ENCODE data around the gene PPP2R3B.

- TF ChIP-seq CTCF (IDR thresholded peaks at IDR 0.05) (no peak), POLR2A (IDR thresholded peaks at IDR 0.05) (no peak)
These were observed 59.0 kb downstream of the PPP2R3B start for GRCh38 chrX:327660-328126.
